ENCODE results near the gene LANCL1. TPM values are rescaled to one million over a fixed set of nuclear protein-coding genes. Genes with fewer than 3 reads are reported as not detected.
"Not testable (repeated sequence)": the region's sequence is repeated elsewhere in the genome, so short reads cannot be mapped to it uniquely, and the experiment has no call there.

LANCL1 gene
- total and polyA plus RNA-seq, 10 donors: 10.9 to 42.1 (median 34.2) TPM

DNA sequence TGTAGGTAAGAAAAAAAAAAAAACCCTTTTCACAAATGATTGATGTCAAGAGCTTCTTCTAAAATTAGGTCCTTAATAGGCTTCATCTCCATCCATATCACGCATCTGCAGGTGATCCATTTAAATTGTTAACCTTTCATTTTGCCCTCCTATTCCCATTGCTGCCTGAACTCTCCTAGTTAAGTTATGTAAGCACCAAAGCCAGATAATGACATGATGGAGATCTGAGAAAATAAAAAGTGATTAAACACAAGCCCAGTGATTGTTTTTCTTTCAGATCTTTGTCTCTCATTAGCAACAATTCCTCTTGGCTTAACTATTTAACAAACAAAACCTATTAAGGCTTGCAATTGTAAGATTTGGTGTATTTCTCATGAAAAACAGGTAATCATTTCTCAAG, 20.0 kb downstream of the LANCL1 start:
- Histone ChIP-seq H3K4me3 (no peak overlapping the region), H3K4me1 (peaks cover 0 to 33% (median 5%) of the 10 kb centered on the region in 6 donors), H3K27me3 (replicated peaks in 1 of 7) (no peaks in the 10 kb centered on the region), H3K27ac (no peak overlapping the region), H3K9me3 (no peaks in the 10 kb centered on the region), H3K36me3 (peaks cover 0 to 92% (median 35%) of the 10 kb centered on the region in 6 donors)
- no peak for DNase-seq
- intact Hi-C loops (cut with DNase I; ENCODE audit: low total_unique reads): no loop called here
- 77 to 88% (median 83%) methylated on average over 1 of the region's 1 CpG for WGBS, 5 donors
- no peak for TF ChIP-seq POLR2AphosphoS5 (IDR thresholded peaks at IDR 0.05)
- no peak for TF ChIP-seq POLR2A (IDR thresholded peaks at IDR 0.05)
- TF ChIP-seq, protein P1, sequence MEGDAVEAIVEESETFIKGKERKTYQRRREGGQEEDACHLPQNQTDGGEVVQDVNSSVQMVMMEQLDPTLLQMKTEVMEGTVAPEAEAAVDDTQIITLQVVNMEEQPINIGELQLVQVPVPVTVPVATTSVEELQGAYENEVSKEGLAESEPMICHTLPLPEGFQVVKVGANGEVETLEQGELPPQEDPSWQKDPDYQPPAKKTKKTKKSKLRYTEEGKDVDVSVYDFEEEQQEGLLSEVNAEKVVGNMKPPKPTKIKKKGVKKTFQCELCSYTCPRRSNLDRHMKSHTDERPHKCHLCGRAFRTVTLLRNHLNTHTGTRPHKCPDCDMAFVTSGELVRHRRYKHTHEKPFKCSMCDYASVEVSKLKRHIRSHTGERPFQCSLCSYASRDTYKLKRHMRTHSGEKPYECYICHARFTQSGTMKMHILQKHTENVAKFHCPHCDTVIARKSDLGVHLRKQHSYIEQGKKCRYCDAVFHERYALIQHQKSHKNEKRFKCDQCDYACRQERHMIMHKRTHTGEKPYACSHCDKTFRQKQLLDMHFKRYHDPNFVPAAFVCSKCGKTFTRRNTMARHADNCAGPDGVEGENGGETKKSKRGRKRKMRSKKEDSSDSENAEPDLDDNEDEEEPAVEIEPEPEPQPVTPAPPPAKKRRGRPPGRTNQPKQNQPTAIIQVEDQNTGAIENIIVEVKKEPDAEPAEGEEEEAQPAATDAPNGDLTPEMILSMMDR (IDR thresholded peaks at IDR 0.05 in 8 of 11, conservative IDR thresholded peaks at IDR 0.05 in 3 of 11): no peak

DNA sequence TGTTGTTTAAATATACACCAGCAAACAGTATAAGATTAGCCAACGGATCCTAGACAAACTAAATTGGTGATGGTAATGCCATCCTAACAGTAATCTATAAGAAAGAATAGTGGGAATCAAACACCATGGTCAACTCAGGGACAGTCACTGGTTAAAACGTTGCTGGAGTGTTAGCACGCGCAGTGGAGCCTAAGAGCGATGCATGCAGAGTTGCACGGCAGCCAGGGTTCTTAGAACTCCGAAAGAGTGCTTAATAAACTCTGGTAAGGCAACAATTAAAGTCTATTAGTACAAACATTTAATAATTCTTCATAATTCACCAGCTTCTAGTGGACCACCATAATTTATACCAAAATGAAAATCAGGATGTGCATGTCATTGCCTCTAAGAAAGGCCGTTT, 22.2 kb downstream of the LANCL1 start:
- Histone ChIP-seq H3K4me3 (no peak overlapping the region), H3K9me3 (peaks cover 0 to 12% (median 3%) of the 10 kb centered on the region in 8 donors), H3K27ac (no peak overlapping the region), H3K27me3 (replicated peaks in 1 of 7) (no peaks in the 10 kb centered on the region), H3K36me3 (peaks cover 0 to 97% (median 36%) of the 10 kb centered on the region in 6 donors), H3K4me1 (peaks cover 0 to 11% (median 0%) of the 10 kb centered on the region in 6 donors)
- intact Hi-C loops (cut with DNase I; ENCODE audit: low total_unique reads): no loop called here
- DNase-seq: no peak
- no peak for TF ChIP-seq POLR2AphosphoS5 (IDR thresholded peaks at IDR 0.05)
- TF ChIP-seq, protein P1 (IDR thresholded peaks at IDR 0.05 in 8 of 11, conservative IDR thresholded peaks at IDR 0.05 in 3 of 11): no peak
- TF ChIP-seq POLR2A (IDR thresholded peaks at IDR 0.05): no peak
- 83 to 95% (median 90%) methylated on average over 8 of the region's 8 CpGs for WGBS, 5 donors

DNA sequence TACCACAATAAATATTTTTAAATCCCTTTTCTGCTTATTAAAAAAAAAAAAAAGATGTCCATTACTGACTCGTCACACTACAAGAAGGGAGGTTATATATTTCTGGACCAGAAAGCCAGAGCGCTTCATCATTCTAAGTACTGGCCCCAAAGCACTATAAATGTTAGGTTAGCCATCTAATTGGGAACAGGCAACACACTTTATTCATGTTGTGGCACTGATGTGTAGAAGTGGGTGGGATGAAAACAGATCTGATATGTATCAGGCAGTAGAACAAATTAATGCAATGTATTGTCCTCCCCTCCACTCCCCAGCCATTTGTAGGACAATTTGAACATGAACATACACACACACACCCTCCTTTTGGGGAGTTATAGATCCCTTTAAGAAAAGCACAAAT, 24.4 kb downstream of the LANCL1 start:
- Histone ChIP-seq H3K4me1 (no peaks in the 10 kb centered on the region), H3K4me3 (no peak overlapping the region), H3K27me3 (replicated peaks in 1 of 7) (no peaks in the 10 kb centered on the region), H3K9me3 (peaks cover 0 to 34% (median 17%) of the 10 kb centered on the region in 8 donors), H3K27ac (no peak overlapping the region), H3K36me3 (peaks cover 0 to 93% (median 33%) of the 10 kb centered on the region in 6 donors)
- DNase-seq: no peak
- no peak for TF ChIP-seq POLR2A (IDR thresholded peaks at IDR 0.05)
- intact Hi-C loops (cut with DNase I; ENCODE audit: low total_unique reads): no loop called here
- 96 to 99% (median 97%) methylated on average over 2 of the region's 2 CpGs for WGBS, 5 donors

DNA sequence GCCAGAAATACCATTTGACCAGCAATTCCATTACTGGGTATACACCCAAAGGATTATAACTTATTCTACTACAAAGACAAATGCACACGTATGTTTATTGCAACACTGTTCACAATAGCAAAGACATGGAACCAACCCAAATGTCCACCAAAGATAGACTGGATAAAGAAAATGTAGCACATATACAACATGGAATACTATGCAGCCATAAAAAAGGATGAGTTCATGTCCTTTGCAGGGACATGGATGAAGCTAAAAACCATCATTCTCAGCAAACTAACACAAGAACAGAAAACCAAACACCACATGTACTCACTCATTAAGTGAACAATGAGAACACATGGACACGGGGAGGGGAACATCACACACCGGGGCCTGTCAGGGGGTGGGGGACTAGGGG, 25.6 kb downstream of the LANCL1 start:
- H3K4me1 ChIP-seq; H3K27me3 ChIP-seq (replicated peaks in 1 of 7); H3K27ac ChIP-seq; H3K4me3 ChIP-seq; intact Hi-C loops (cut with DNase I; ENCODE audit: low total_unique reads); DNase-seq: not testable (repeated sequence)
- H3K36me3 ChIP-seq: peaks cover 0 to 92% (median 30%) of the 10 kb centered on the region in 6 donors
- peaks cover 0 to 40% (median 23%) of the 10 kb centered on the region in 8 donors for H3K9me3 ChIP-seq
- WGBS, 5 donors: 95 to 100% (median 99%) methylated on average over 3 of the region's 3 CpGs

DNA sequence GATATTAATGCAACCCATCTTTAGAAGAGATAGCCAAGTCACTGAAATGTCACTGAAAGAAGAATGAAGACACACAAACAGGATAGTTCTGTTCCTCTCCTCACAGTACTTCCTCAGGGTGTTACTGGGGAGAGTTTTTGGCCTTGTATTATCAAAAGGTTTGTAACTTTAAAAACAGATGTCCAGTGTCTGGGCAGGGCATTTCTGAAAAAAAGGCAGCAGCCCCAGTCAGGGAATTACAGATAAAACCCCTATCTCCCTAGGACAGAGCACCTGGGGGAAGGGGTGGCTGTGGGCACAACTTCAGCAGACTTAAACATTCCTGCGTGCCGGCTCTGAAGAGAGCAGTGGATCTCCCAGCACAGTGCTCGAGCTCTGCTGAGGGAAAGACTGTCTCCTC, 30.8 kb downstream of the LANCL1 start:
- Histone ChIP-seq H3K27ac (no peak overlapping the region), H3K4me3 (no peak overlapping the region), H3K4me1 (peaks cover 0 to 33% (median 0%) of the 10 kb centered on the region in 6 donors), H3K9me3 (peaks cover 0 to 35% (median 20%) of the 10 kb centered on the region in 8 donors), H3K27me3 (replicated peaks in 1 of 7) (no peaks in the 10 kb centered on the region), H3K36me3 (peaks cover 0 to 68% (median 11%) of the 10 kb centered on the region in 6 donors)
- intact Hi-C loops (cut with DNase I; ENCODE audit: low total_unique reads): no loop called here
- WGBS, 5 donors: 92 to 100% (median 93%) methylated on average over 3 of the region's 3 CpGs
- TF ChIP-seq POLR2A (IDR thresholded peaks at IDR 0.05) (no peak), POLR2AphosphoS5 (IDR thresholded peaks at IDR 0.05) (no peak)
- TF ChIP-seq, protein P1 (IDR thresholded peaks at IDR 0.05 in 8 of 11, conservative IDR thresholded peaks at IDR 0.05 in 3 of 11): no peak
- DNase-seq: no peak
